IMR-90 (cell line): ENCODE measurements around the gene IGF2R. TPM values are rescaled to one million over a fixed set of nuclear protein-coding genes. Genes with fewer than 3 reads are reported as not detected.

Source experiments
- ATAC-seq: fragments of 200-7000 bp; cut with Tn5 transposase; 2 replicates; pipeline ENCODE4 v1.9.1; 2020; ENCODE audit warnings: low read depth, mild to moderate bottlenecking, moderate library complexity
- BruUV-seq: library from RNA; stranded (reverse); fragments of 400-500 nt; replicated peaks from 2 replicates; lab custom pipeline; 2021; lab: Mats Ljungman, UMichigan
- CTCF ChIA-PET: fragments of 300-600 bp; formaldehyde crosslinking; extraction: SDS; loops from one replicate; lab custom pipeline; 2021; ENCODE audit warnings: antibody characterized with exemption; lab: Yijun Ruan, JAX
- POLR2A ChIA-PET: fragments of 300-600 bp; sonication (Branson Sonifier 250); formaldehyde crosslinking; loops from one replicate; lab custom pipeline; 2022; ENCODE audit warnings: antibody characterized with exemption; ENCODE audit not compliant: unreplicated experiment; lab: Charles Lee
- DNase-seq: peaks from one replicate; pipeline ENCODE4 v3.0.0; 2013
- H2AFZ ChIP-seq: replicated peaks from 2 replicates; pipeline ENCODE3; 2013; ENCODE audit warnings: low read length, mild to moderate bottlenecking; ENCODE audit not compliant: poor library complexity
- H2AK5ac ChIP-seq: 2 replicates; pipeline ENCODE4 v1.6.1; 2013; ENCODE audit warnings: low read depth, low read length, inconsistent platforms
- H2AK9ac ChIP-seq: replicated peaks from 2 replicates; pipeline ENCODE3; 2013; ENCODE audit warnings: mild to moderate bottlenecking, low read depth, low read length, moderate library complexity; ENCODE audit not compliant: poor library complexity
- H2BK120ac ChIP-seq: 2 replicates; pipeline ENCODE4 v1.6.1; 2013; ENCODE audit warnings: low read depth, low read length, inconsistent platforms
- H2BK15ac ChIP-seq: 3 replicates; pipeline ENCODE4 v1.6.1; 2013; ENCODE audit warnings: low read depth, low read length, inconsistent platforms
- H2BK20ac ChIP-seq: 2 replicates; pipeline ENCODE4 v1.6.1; 2013; ENCODE audit warnings: low read depth, mild to moderate bottlenecking, inconsistent platforms, low read length, moderate library complexity
- H2BK5ac ChIP-seq: 2 replicates; pipeline ENCODE4 v1.6.1; 2013; ENCODE audit warnings: mild to moderate bottlenecking, low read depth, low read length, inconsistent platforms; ENCODE audit not compliant: poor library complexity, severe bottlenecking
- H3K14ac ChIP-seq: replicated peaks from 2 replicates; pipeline ENCODE4 v1.6.1; 2013; ENCODE audit warnings: low read depth, low read length, inconsistent platforms
- H3K18ac ChIP-seq: 2 replicates; pipeline ENCODE4 v1.6.1; 2013; ENCODE audit warnings: low read depth, low read length, control low read depth
- H3K23ac ChIP-seq: 2 replicates; pipeline ENCODE4 v1.6.1; 2013; ENCODE audit warnings: low read depth, low read length, inconsistent platforms
- H3K27ac ChIP-seq: 2 replicates; pipeline ENCODE4 v1.5.1; 2013; ENCODE audit warnings: mild to moderate bottlenecking, control low read depth, low read length; ENCODE audit not compliant: insufficient read depth
- H3K27me3 ChIP-seq: 2 replicates; pipeline ENCODE4 v1.6.1; 2013; ENCODE audit warnings: low read length; ENCODE audit not compliant: control insufficient read depth, insufficient read depth
- H3K36me3 ChIP-seq: 2 replicates; pipeline ENCODE4 v1.6.1; 2013; ENCODE audit warnings: low read length, mixed read lengths; ENCODE audit not compliant: control insufficient read depth, insufficient read depth
- H3K4ac ChIP-seq: 2 replicates; pipeline ENCODE4 v1.6.1; 2013; ENCODE audit warnings: low read depth, low read length, inconsistent platforms
- H3K4me1 ChIP-seq: 2 replicates; pipeline ENCODE4 v1.6.1; 2013; ENCODE audit warnings: low read length, mixed read lengths; ENCODE audit not compliant: control insufficient read depth, insufficient read depth
- H3K4me2 ChIP-seq: 2 replicates; pipeline ENCODE4 v1.6.1; 2013; ENCODE audit warnings: low read depth, mild to moderate bottlenecking, control low read depth, low read length, moderate library complexity
- H3K4me3 ChIP-seq: 2 replicates; pipeline ENCODE4 v1.5.1; 2013; ENCODE audit warnings: low read depth, mild to moderate bottlenecking, control low read depth, low read length, moderate library complexity; ENCODE audit not compliant: insufficient read depth
- H3K56ac ChIP-seq: 2 replicates; pipeline ENCODE4 v1.6.1; 2013; ENCODE audit warnings: low read length, inconsistent platforms; ENCODE audit not compliant: insufficient read depth; ENCODE audit errors: extremely low read depth
- H3K79me1 ChIP-seq, 2 experiments: 2 replicates each; pipeline ENCODE4 v1.6.1; 2013; ENCODE audit warnings: low read length in 2 of 2, inconsistent platforms in 1 of 2, low read depth in 1 of 2
- H3K9ac ChIP-seq: 2 replicates; pipeline ENCODE4 v1.6.1; 2013; ENCODE audit warnings: low read depth, low read length, control low read depth
- H3K9me1 ChIP-seq: 2 replicates; pipeline ENCODE4 v1.6.1; 2013; ENCODE audit warnings: low read length, inconsistent platforms; ENCODE audit not compliant: insufficient read depth
- H3K9me3 ChIP-seq: 2 replicates; pipeline ENCODE4 v1.6.1; 2013; ENCODE audit warnings: low read length; ENCODE audit not compliant: control insufficient read depth, insufficient read depth
- H4K20me1 ChIP-seq: 2 replicates; pipeline ENCODE4 v1.6.1; 2013; ENCODE audit warnings: low read length, inconsistent platforms; ENCODE audit not compliant: insufficient read depth
- H4K5ac ChIP-seq: 2 replicates; pipeline ENCODE4 v1.6.1; 2013; ENCODE audit warnings: mild to moderate bottlenecking, low read depth, low read length, control low read depth
- H4K8ac ChIP-seq, 2 experiments: 2 replicates each; pipeline ENCODE4 v1.6.1; 2013; ENCODE audit warnings: low read depth in 2 of 2, low read length in 2 of 2, control low read depth in 1 of 2, inconsistent platforms in 1 of 2
- H4K91ac ChIP-seq: 2 replicates; pipeline ENCODE4 v1.6.1; 2013; ENCODE audit warnings: low read depth, low read length, inconsistent platforms; ENCODE audit not compliant: insufficient read depth
- BHLHE40 ChIP-seq: fragments of 150-350 bp; IDR thresholded peaks from 2 replicates; pipeline ENCODE4 v1.6.1; 2016; ENCODE audit warnings: mild to moderate bottlenecking, low read depth, low read length
- CEBPB ChIP-seq: IDR thresholded peaks from 2 replicates; pipeline ENCODE4 v1.6.1; 2012; ENCODE audit warnings: low read depth, low read length, improper control_type of control experiment
- CHD1 ChIP-seq: IDR thresholded peaks from 2 replicates; pipeline ENCODE4 v1.6.1; 2012; ENCODE audit warnings: low read depth, low read length, improper control_type of control experiment
- CTCF ChIP-seq: conservative IDR thresholded peaks from 2 replicates; pipeline ENCODE4 v1.5.1; 2012; ENCODE audit warnings: mild to moderate bottlenecking, low read depth, low read length, improper control_type of control experiment
- ELK1 ChIP-seq: fragments of 150-350 bp; IDR thresholded peaks from 2 replicates; pipeline ENCODE4 v1.6.1; 2016; ENCODE audit warnings: low read depth, mild to moderate bottlenecking, low read length, moderate library complexity, borderline replicate concordance
- FOS ChIP-seq: fragments of 150-350 bp; IDR thresholded peaks from 2 replicates; pipeline ENCODE4 v1.6.1; 2016; ENCODE audit warnings: low read depth, low read length
- MAFK ChIP-seq: IDR thresholded peaks from 2 replicates; pipeline ENCODE4 v1.6.1; 2012; ENCODE audit warnings: low read depth, low read length, improper control_type of control experiment
- MAZ ChIP-seq: IDR thresholded peaks from 2 replicates; pipeline ENCODE4 v1.6.1; 2012; ENCODE audit warnings: low read depth, mild to moderate bottlenecking, low read length, improper control_type of control experiment, moderate library complexity, borderline replicate concordance
- MXI1 ChIP-seq: IDR thresholded peaks from 2 replicates; pipeline ENCODE4 v1.6.1; 2012; ENCODE audit warnings: low read depth, mild to moderate bottlenecking, low read length, moderate library complexity, borderline replicate concordance
- NFE2L2 ChIP-seq: fragments of 150-350 bp; IDR thresholded peaks from 2 replicates; pipeline ENCODE4 v1.6.1; 2016; ENCODE audit warnings: low read depth, mild to moderate bottlenecking, low read length
- POLR2A ChIP-seq: IDR thresholded peaks from 2 replicates; pipeline ENCODE4 v1.6.1; 2012; ENCODE audit warnings: mild to moderate bottlenecking, low read depth, low read length
- RAD21 ChIP-seq: IDR thresholded peaks from 2 replicates; pipeline ENCODE4 v1.6.1; 2012; ENCODE audit warnings: low read length, improper control_type of control experiment
- RCOR1 ChIP-seq: IDR thresholded peaks from 2 replicates; pipeline ENCODE4 v1.6.1; 2012; ENCODE audit warnings: mild to moderate bottlenecking, low read length, improper control_type of control experiment; ENCODE audit not compliant: insufficient replicate concordance
- RFX5 ChIP-seq: IDR thresholded peaks from 2 replicates; pipeline ENCODE4 v1.8.0; 2012; ENCODE audit warnings: low read depth, mild to moderate bottlenecking, low read length, moderate library complexity
- SMC3 ChIP-seq: fragments of 150-350 bp; IDR thresholded peaks from 2 replicates; pipeline ENCODE4 v1.6.1; 2016; ENCODE audit warnings: low read depth, mild to moderate bottlenecking, antibody characterized with exemption, low read length, moderate library complexity
- WGBS, 2 experiments: methylation state at CpG; one replicate each; pipeline versions ENCODE4 v1.1.5 to v1.1.7; 2013; ENCODE audit warnings: missing lambda C conversion rate in 2 of 2; ENCODE audit not compliant: insufficient read length in 1 of 2; ENCODE audit errors: extremely low coverage in 2 of 2; 5-methylcytosine and 5-hydroxymethylcytosine counted together
- dilution Hi-C: fragments of 300-500 bp; cut with HindIII; formaldehyde crosslinking; loops from one replicate; pipeline ENCODE4 v1.14.3; 2018; ENCODE audit warnings: low sequenced_read_pairs; ENCODE audit not compliant: unreplicated experiment
- in situ Hi-C: fragments of 300-500 bp; cut with MboI; formaldehyde crosslinking; loops from 3 replicates; pipeline ENCODE4 v1.14.3; 2019; ENCODE audit warnings: low sequenced_read_pairs, inconsistent platforms, mixed read lengths
- intact Hi-C: fragments of 100-400 bp; cut with micrococcal nuclease; formaldehyde crosslinking; loops from 2 replicates; pipeline ENCODE4 v1.10.0; 2022
- polyA plus RNA-seq, 3 experiments: library from polyadenylated mRNA; depleted of rRNA; stranded (reverse); fragments of >200 nt; gene quantifications; 2 replicates each; pipeline ENCODE4 v1.2.3, GENCODE V29; 2012; ENCODE audit warnings: low replicate concordance in 1 of 3
- total RNA-seq: library from RNA; depleted of rRNA; stranded (reverse); fragments of >200 nt; gene quantifications from 2 replicates; pipeline ENCODE4 v1.2.3, GENCODE V29; 2012
- TF ChIP-seq, protein P1 (sequence below): fragments of 150-350 bp; IDR thresholded peaks from 2 replicates; pipeline ENCODE4 v1.6.1; 2017; ENCODE audit warnings: mild to moderate bottlenecking, antibody characterized with exemption, low read length, low read depth

Gene IGF2R
- total and polyA plus RNA-seq, 2 of the 4 experiments (the other 2 are of a cell fraction) = 33.2 to 41.4 TPM

- Histone ChIP-seq H3K4me2 (no peak overlapping the region), H3K9me1 (no peaks in the 10 kb centered on the region), H3K18ac (no peak overlapping the region), H3K36me3 (no peaks in the 10 kb centered on the region), H2AK9ac (no peak overlapping the region), H3K27me3 (no peaks in the 10 kb centered on the region), H2BK20ac (no peak overlapping the region), H3K14ac (no peak overlapping the region), H3K4ac (no peak overlapping the region), H2AFZ (no peak overlapping the region), H3K4me1 (no peaks in the 10 kb centered on the region; the same call in 1 of the 2 replicates), H3K79me1 (no peaks in the 10 kb centered on the region), H3K23ac (no peak overlapping the region), H3K4me3 (no peak overlapping the region), H4K91ac (no peak overlapping the region), H3K9me3 (no peaks in the 10 kb centered on the region; the same call in 1 of the 2 replicates), H2BK120ac (no peak overlapping the region), H2BK5ac (no peak overlapping the region), H3K56ac (no peak overlapping the region), H3K9ac (no peak overlapping the region), H2AK5ac (no peak overlapping the region), H4K20me1 (no peaks in the 10 kb centered on the region), H2BK15ac (no peak overlapping the region), H4K5ac (no peak overlapping the region), H3K27ac (no peak overlapping the region), H4K8ac (no peak overlapping the region)
- DNase-seq = peak; percentile 46
- in situ Hi-C loops (no loop called here), intact Hi-C loops (loop anchor here (2.0 kb wide), 1 partner anchor 16 kb away; no protein-coding TSS in a partner anchor), dilution Hi-C loops (no loop called here)
- ChIA-PET CTCF (no interaction called here), POLR2A (no interaction called here)
- no TSS peak for BruUV-seq
- ATAC-seq = peak; percentile 70
- no CpG with 5 or more reads among the region's 1 CpG for WGBS, 2 experiments
- TF ChIP-seq, protein P1, sequence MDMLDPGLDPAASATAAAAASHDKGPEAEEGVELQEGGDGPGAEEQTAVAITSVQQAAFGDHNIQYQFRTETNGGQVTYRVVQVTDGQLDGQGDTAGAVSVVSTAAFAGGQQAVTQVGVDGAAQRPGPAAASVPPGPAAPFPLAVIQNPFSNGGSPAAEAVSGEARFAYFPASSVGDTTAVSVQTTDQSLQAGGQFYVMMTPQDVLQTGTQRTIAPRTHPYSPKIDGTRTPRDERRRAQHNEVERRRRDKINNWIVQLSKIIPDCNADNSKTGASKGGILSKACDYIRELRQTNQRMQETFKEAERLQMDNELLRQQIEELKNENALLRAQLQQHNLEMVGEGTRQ = no peak
- TF ChIP-seq RAD21 (no peak), RFX5 (no peak), CHD1 (no peak), ELK1 (no peak), MAZ (no peak), MXI1 (no peak), MAFK (no peak), FOS (no peak), POLR2A (no peak), NFE2L2 (no peak), CTCF (no peak), SMC3 (no peak), BHLHE40 (peak; percentile 55; the same call in 1 of the 2 replicates), CEBPB (peak; percentile 51; the same call in 1 of the 2 replicates), RCOR1 (no peak)
Observed at GRCh38 chr6:160156842-160157241, 188.0 kb downstream of the IGF2R start.
